ENCODE results near the gene AOAH. TPM values are rescaled to one million over a fixed set of nuclear protein-coding genes. Genes with fewer than 3 reads are reported as not detected.
"Not testable (repeated sequence)": the region's sequence is repeated elsewhere in the genome, so short reads cannot be mapped to it uniquely, and the experiment has no call there.

The AOAH gene
- total RNA-seq, 1 experiment from 2014 or later = not detected

GRCh38 chr7:36657036-36657660 lies 67.1 kb downstream of the AOAH start:
- DNase-seq (ENCODE audit: low read depth) = no peak

DNA sequence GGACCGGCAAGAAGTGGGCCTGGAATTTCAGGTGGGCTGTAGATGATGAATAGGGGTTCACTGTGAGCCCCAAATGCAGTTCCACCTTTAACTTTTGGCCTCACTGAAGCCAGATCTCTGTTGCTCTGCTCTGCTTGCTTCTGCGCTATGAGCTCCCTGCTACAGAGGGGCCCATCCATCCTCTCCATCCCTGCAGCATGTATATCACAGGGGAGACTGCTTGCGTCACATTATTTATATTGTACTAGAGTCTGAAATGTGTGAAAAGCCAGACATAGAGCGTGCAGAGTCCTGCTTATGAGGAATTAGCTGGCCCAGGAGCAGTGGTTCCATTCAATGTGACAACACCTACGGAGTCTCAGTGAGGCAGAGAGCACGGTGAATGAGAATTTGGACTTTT lies 69.9 kb downstream of the AOAH start:
- no peak for DNase-seq (ENCODE audit: low read depth)

DNA sequence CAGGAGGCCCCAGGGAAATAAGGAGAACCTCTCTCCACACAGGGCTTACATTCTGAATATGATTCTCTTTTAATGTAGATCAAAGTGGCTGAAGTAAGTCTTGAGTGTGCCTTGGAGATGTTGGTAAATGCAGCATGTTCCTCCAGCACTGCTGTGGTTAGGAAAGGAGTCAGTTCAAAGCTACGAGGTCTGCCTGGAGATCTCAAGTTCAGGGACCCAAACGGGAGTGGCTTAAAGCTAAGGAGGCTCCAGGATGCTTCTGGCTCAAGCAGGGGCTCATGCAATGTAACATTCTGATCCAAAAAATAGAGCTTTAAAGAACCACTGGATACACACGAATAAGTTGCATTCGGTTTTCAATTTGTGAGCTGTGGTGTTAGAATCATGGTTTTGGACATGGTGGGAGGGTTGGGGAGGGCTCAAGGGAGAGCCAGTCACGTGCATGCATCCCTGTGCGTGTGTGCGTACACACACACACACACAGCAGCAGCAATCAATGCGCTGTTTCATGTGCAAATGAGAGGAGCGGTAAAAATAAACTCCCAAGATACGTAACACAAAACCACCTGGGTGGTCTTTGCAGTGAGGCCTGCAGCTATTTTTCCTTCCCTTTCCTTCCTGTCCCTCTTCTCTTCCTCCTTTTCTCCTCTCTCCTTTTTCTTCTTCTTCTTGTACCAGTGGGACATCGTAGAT lies 70.5 kb downstream of the AOAH start:
- no peak for DNase-seq (ENCODE audit: low read depth)

GRCh38 chr7:36653008-36653662 lies 71.2 kb downstream of the AOAH start:
- DNase-seq (ENCODE audit: low read depth) = no peak

- no peak for DNase-seq (ENCODE audit: low read depth)
Measured at GRCh38 chr7:36652431-36652830, 71.9 kb downstream of the AOAH start.

- peak; percentile 26 for DNase-seq (ENCODE audit: low read depth)
Measured at GRCh38 chr7:36651404-36651803, 72.9 kb downstream of the AOAH start.

- DNase-seq (ENCODE audit: low read depth) = no peak
Measured at GRCh38 chr7:36650766-36651312, 73.5 kb downstream of the AOAH start.

- no peak for DNase-seq (ENCODE audit: low read depth)
Measured at GRCh38 chr7:36650320-36650719, 74.0 kb downstream of the AOAH start.

- DNase-seq (ENCODE audit: low read depth) = not testable (repeated sequence)
Measured at GRCh38 chr7:36649319-36649718, 75.0 kb downstream of the AOAH start.

GRCh38 chr7:36648441-36648840 lies 75.9 kb downstream of the AOAH start:
- no peak for DNase-seq (ENCODE audit: low read depth)

DNA sequence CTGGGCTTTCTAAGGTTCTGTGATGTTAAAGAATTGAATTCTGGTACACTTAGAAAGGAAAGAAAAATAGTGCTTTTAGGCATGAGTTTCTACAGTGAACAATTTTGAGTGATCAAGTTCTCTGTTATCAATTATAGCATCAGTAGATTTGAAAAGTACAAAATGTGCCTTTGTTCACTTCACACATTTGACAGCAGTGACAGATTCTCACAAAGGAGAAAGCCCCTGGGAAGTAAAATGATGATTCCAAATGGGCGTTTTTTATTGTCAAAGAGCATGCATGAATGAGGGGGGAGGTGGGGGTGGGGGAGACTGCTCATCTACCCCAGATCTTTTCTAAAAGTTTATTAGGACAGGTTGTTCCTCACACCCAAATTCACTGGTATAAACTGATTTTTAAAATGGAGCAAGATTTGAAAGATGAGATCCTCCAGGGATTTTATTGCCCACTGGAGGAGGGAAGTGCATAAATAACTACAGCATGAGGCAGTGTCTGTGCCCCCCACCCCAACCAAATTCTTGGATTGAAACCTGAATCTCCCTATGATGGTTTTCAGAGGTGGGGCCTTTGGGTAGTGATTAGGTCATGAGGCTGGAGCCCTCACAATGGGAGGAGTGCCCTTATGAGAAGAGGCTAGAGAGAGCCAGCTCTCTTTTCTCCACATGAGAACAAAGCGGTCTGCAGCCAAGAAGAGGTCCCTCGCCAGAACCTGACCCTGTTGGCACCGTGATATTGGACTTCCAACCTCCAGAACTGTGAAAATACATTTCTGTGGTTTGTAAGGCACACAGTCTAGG lies 79.5 kb downstream of the AOAH start:
- DNase-seq (ENCODE audit: low read depth) = no peak

DNA sequence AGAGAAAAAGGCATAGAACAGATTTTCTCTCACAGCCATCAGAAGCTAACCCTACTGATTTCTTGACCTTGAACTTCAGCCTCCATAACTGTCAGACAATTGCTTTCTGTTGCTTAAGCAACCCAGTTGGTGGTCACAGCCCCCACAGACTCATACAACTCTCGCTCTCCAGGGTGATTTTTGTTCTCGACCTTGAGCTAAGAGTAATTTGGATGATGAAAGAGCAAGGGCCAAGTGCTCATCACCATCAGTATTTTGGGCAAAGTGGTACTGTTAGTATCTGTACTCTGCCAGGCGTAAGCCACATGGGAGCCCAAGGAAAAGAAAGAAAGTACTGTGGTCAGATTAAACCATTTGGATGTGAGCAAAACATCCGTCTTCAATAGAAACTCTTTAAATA lies 81.9 kb downstream of the AOAH start:
- DNase-seq (ENCODE audit: low read depth) = no peak

DNA sequence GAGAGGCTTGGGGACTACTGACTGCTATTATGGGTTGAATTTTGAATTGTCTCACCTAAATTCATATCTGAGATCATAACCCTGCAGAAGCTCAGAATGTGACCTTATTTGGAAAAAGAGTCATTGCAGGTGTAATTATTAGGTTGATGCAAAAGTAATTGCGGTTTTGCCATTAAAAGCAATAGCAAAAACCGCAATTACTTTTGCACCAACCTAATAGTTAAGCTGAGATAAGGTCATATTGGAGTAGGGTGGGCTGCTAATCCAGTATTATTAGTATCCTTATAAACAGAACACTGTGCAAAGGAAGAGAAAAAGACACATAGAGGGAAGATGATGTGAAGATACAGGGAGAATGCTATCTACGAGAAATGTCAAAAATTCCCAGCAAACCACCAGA lies 82.3 kb downstream of the AOAH start:
- DNase-seq (ENCODE audit: low read depth) = no peak

- no peak for DNase-seq (ENCODE audit: low read depth)
Measured at GRCh38 chr7:36640682-36641081, 83.6 kb downstream of the AOAH start.

GRCh38 chr7:36639826-36640225 lies 84.5 kb downstream of the AOAH start:
- DNase-seq (ENCODE audit: low read depth) = no peak

DNA sequence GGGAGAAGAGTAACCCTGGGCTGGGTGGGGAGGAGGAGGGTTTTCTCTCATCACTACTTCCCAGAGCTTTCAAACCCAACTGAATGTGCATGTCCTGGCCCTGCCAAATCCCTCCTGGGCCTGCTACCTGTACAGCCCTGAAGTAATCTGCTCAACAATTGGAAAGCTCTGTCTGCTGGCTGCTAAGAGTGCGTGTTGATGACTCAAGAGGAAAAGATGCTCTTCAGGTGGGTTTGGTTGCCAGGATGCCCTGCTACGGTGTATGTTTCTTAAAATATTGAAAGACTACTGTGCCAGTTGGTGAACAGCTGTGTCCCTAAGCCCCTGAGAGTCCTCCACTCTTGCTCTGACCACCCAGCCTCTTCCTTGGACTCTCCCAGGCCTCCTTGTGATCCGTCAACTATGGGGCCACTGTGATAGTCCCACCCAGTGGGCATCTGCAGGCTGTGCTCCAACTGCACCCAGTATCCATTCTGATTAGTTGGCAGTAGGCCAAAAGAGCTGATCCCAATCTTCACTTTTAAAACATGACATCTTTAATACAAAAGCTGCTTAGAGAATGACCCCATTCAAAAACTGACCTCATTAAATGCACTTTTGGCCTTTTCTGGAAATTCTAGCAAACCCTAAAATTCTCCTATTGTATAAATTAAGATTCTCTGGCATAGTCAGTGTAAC lies 85.6 kb downstream of the AOAH start:
- DNase-seq (ENCODE audit: low read depth) = no peak

- no peak for DNase-seq (ENCODE audit: low read depth)
Measured at GRCh38 chr7:36638140-36638539, 86.2 kb downstream of the AOAH start.

DNA sequence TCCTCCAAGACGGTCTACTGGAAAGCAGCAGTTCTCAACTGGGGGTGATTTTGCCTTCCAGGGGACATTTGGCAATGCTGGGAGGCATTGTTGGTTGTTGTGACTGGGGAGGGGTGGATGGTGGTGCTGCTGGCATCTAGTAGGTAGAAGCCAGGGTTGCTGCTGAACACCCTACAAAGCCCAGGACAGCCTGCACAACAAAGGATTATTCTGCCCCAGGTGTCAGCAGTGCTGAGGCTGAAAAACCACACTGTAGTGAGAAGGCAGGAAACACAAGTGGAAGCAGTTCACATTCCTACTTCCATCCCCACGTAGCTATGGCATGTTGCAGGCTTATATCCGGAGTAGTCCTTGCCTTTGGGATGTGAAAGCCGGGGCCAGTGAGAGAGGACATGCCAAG lies 86.9 kb downstream of the AOAH start:
- no peak for DNase-seq (ENCODE audit: low read depth)

- no peak for DNase-seq (ENCODE audit: low read depth)
Measured at GRCh38 chr7:36636126-36636525, 88.2 kb downstream of the AOAH start.

DNA sequence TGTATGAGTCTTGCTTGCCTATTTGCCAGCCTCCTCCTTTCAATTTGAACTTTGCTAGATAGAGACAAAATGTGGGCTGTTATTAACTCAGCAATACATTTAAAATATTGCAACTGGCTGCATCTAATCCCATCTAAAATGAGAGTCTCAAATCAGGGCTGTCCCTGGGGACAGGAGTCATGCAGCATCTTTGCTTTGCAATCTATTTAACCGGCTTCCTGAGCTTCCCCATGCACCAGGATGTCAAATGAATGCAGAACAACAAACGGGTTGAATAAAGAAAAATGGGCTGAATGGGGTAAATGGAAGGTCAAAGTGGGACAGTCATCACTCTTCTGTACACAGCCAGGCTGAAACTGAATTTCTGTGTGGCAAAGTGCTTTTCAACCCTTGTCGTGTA lies 89.2 kb downstream of the AOAH start:
- DNase-seq (ENCODE audit: low read depth) = no peak

GRCh38 chr7:36633377-36633776 lies 90.9 kb downstream of the AOAH start:
- no peak for DNase-seq (ENCODE audit: low read depth)

Data from RPMI7951 (cell line).